Right renal pelvis (tissue), 4 donors: ENCODE measurements around the gene ANTXRL. TPM values are rescaled to one million over a fixed set of nuclear protein-coding genes. Genes with fewer than 3 reads are reported as not detected.
"Not testable (repeated sequence)": the region's sequence is repeated elsewhere in the genome, so short reads cannot be mapped to it uniquely, and the experiment has no call there.

Source experiments
- DNase-seq, 4 donors: peaks; one replicate each; pipeline ENCODE4 v3.0.0-alpha.2; 2013; ENCODE audit warnings: low read depth in 4 of 4, low spot score in 3 of 4, missing footprints in 1 of 4
- polyA plus RNA-seq, 4 donors: library from polyadenylated mRNA; unstranded; fragments of 120-200 nt; gene quantifications; one replicate each; pipeline ENCODE4 v1.2.1, GENCODE V29; 2013; ENCODE audit not compliant: insufficient read length in 4 of 4

ANTXRL gene
- not detected for polyA plus RNA-seq

- no peak for DNase-seq
These were observed at the start of gene ANTXRL for GRCh38 chr10:46286991-46287693. Gene ANTXRL, plus strand, starts transcription at chr10:46286997. Its CDS starts 266 bp downstream, at chr10:46287263.

- no peak for DNase-seq
These were observed 48.8 kb upstream of the ANTXRL start for GRCh38 chr10:46237815-46238510.

DNA sequence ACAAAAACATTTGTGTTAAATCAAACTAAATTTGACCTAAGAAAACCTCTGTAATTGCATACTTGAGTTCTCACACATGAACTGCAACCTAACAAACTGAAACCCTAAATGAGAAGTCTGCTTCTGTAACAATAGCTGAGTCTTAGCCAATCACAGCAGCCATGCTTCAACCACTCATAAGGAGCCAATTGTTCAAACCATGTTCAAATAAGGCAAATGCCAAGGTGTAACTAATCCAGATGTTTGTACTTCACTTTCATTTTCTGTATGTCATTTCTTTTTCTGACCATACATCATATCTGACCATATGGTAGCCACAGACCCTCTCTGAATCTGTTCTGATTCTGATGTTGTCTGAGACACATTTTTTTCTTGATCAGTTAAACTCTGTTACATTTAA lies 47.5 kb upstream of the ANTXRL start:
- no peak for DNase-seq

GRCh38 chr10:46239993-46240683 lies 46.7 kb upstream of the ANTXRL start:
- DNase-seq, result no peak

- DNase-seq, result no peak
These were observed 45.9 kb upstream of the ANTXRL start for GRCh38 chr10:46240684-46241565.

DNA sequence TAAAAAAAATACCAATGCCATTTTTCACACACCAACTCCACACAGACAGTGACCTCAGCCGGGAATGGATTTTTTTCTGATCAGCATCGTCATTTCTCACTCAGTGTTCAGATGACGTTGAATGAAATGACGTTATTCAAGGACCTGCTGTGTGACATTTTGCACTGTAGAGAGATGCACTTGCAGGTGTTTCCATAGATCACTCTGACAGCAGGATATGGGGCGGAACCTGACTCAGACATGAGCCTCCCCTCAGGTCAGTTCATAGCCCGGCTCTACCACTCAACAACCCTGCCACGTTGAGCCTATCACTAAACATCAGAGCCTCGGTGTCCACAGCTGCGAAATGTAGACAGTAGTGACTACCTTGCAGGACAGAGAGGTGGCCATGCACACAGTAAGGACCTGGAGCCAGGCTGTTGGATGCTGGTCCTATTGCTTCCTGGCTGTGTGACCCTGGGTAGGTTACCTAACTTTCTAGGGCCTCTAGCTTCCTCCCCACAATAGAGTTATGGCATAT lies 41.4 kb upstream of the ANTXRL start:
- no peak for DNase-seq

- not testable (repeated sequence) for DNase-seq
These were observed 40.2 kb upstream of the ANTXRL start for GRCh38 chr10:46246400-46247180.

DNA sequence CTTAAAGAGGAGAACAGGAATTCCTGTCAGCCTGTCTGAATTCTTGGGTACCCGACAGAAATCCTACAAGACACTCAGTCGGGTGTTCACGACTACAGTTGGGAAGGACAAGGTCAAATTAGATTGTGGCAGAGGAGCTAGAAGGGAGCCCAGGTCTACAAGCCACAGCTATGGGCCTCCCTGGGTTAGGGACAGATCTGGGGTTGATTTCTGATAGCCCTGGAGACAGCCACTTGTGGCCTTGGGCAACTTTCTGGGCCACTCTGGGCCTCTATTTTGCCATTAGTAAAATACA lies 39.7 kb upstream of the ANTXRL start:
- DNase-seq, result no peak

- DNase-seq, result no peak
These were observed 38.8 kb upstream of the ANTXRL start for GRCh38 chr10:46247808-46248569.

DNA sequence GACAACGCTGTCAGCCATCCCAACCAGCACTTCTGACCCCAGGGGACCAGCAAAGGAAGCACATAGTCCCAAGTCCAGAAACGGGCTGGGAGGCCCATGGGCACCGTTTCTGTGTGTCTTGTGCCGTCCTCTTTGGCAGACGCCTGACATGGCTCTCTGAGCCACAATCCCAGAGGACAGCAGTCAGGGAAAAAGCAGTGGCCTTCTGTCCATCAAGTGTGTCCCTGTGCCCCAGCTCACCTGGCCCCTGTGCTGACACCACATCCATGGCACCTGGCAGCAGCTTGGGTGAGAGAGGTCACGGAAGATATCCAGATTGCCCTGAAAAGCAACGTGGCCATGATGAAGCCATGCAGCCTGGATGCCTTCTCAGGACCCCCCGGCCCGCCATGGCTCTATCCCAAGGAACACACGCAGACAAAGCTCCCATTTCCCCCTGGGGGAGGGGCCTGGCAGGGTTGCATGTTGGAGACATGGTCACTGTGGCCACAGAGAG lies 38.1 kb upstream of the ANTXRL start:
- DNase-seq, result no peak

DNA sequence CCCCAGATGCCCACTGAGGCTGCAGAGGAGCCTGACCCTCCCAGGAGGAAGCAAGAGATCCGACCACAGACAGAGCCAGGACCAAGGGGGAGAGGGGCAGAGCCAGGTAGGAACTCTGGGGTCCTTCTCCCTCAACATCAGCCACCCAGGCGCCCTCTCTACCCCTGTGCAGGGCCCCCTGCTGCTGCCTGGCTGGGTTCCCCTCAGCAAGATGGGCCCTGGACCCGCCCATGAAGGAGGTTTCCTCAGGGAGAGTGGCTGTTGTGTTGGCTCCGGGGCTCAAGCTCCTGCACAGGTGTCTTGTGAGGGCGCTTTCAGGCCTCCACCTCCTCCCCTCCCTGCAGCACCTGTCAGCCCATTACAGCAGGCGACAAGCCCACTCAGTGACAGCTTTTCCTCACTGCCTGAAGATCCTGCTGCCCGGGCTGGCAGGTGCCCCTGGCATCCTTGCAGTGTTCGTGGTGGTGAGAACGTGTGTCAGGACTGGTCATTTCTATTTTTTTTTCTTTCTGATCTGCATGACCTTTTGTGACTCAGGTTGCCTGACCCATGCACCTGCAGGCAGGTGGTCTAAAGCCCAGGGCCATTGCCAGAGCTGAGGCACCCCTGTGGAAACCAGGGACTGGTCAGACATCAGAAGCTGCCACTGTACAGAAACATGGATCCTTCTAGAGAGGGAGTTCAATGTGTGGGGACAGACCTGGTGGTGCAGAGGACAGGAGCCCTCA lies 37.0 kb upstream of the ANTXRL start:
- not testable (repeated sequence) for DNase-seq

DNA sequence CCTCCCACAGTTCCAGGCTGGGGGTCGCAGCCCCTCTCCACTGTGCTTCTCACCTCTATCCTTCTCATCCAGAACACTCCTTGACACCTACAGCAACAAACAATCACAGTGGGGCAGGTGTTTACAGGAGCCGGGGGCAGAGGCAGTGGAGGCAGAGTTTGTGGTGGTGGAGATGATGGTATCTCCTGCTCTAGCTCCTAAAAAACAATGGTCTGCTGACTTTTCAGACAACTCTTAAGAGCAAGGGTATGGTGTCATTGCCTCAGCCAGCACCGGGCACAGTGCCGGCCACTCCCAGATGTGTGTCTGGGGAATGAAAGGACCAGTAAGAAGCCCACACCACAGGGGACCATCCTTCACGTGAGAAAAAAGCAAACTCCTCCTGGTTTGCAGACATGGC lies 36.3 kb upstream of the ANTXRL start:
- no peak for DNase-seq

DNA sequence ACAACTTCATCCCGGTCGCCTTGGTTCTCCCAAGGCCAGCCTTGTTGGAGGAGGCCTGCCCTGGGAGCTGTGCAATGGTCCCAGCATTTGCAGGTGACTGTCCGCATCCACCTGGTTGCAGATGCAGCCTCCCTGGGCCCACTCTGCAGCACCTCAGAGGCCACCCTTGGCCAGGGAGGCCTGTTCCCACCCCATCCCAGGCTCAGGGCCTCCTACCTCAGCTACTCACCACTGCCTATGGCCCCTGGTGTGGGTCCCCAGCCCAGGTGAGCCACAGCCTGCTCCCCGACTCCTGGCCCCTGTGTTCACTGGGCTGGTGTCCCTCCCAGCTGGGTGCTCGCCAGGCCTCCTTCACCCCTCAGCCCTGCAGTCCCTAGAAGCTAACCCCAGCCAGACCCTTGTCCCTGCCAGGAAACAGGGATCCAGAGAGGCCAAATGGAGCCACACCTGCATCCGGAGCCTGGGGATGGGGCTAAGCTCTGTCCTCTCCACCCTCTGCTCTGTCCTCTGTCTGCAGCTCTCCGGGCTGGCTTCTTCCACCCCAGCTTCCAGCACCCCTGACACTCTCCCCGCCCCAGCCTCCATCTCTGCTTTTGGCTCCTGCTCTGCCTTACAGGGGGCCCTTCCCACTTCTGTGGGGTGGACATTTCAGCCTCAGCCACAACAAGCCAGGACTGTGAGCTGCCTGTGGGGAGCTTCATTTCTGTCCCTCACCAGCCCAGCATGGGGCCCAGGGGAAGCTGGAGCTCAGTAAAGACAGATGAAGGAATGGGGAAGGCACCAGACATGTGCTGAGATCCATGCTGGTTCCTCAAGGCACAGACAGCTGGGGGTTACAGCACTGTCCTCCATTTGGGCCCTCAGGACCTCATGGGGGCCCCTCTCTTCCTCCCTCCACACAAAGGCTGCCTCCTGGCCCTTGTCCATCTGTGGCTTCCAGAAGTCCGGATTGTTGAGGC lies 35.6 kb upstream of the ANTXRL start:
- no peak for DNase-seq

- no peak for DNase-seq
These were observed 34.6 kb upstream of the ANTXRL start for GRCh38 chr10:46251857-46252847.

DNA sequence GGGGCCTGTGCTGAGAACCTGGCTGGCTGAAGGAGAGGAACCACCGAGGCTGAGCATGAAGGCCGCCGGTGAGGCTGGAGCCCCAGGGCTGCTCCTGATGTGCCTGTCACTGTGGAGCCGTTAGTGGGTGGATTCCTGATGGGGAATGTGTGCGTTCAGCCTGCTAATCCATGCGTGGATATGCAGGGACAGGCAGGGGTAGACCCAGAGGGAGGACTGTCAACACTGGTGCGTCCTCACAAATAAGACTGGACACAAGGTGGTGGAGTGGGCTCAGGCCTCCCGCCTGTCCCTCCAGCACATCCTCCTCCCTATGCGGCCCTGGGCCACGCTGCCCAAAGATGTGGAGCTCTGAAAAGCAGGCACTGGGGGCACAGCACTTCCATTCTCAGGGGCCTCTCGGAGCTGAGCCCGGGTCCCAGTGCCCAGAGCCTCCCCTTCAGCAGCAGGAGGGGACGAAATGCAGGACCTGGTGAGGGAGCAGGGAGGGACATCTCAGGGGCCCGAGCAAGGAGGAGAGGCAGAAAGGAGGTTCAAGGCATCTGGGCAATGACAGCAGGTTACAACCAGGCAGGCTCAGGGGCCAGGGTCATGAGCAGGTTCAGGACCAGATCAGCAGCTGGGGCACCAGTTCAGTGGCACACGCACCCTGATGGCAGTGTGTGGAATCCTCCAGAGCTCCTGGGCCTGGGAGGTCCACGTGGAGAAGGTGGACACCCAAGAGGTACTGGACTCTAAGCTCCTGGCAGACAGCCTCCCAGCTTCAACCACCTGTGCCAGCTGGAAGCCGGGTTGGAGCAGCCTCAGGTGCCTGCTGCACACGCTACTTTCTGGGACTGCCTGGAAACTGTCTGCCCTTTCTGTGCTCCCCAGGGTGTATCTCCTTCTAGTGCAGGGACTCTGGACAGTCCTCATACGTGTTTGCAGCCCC lies 33.5 kb upstream of the ANTXRL start:
- DNase-seq, result no peak
